ENCODE results near the gene MAT2A.

Gene MAT2A

DNA sequence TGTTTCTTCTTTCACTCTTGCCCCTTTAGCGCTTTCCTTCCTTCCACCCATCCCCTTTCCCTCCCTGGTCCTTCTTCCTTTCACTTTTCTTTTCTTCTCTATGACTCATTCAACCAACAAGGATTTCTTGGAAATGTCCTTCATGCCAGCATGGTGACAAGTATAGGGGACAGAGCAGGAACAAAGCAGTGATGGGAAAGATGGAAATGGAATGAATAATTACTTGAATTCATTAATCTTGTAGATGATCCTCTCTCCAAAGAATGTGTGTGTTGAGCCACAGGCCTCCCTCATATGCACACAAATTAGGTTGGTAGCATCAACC lies 46.8 kb downstream of the MAT2A start:
- peak overlapping the region; percentile 54; the same call in 1 of the 2 replicates for H3K4me3 ChIP-seq (ENCODE audit: control insufficient read depth, low read depth, low read length)
- DNase-seq (ENCODE audit: low read depth), result no peak
- TF ChIP-seq, protein P1, sequence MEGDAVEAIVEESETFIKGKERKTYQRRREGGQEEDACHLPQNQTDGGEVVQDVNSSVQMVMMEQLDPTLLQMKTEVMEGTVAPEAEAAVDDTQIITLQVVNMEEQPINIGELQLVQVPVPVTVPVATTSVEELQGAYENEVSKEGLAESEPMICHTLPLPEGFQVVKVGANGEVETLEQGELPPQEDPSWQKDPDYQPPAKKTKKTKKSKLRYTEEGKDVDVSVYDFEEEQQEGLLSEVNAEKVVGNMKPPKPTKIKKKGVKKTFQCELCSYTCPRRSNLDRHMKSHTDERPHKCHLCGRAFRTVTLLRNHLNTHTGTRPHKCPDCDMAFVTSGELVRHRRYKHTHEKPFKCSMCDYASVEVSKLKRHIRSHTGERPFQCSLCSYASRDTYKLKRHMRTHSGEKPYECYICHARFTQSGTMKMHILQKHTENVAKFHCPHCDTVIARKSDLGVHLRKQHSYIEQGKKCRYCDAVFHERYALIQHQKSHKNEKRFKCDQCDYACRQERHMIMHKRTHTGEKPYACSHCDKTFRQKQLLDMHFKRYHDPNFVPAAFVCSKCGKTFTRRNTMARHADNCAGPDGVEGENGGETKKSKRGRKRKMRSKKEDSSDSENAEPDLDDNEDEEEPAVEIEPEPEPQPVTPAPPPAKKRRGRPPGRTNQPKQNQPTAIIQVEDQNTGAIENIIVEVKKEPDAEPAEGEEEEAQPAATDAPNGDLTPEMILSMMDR (IDR thresholded peaks at IDR 0.05; ENCODE audit: control insufficient read depth, insufficient read depth, low read depth, low read length, missing control alignments), result no peak

DNA sequence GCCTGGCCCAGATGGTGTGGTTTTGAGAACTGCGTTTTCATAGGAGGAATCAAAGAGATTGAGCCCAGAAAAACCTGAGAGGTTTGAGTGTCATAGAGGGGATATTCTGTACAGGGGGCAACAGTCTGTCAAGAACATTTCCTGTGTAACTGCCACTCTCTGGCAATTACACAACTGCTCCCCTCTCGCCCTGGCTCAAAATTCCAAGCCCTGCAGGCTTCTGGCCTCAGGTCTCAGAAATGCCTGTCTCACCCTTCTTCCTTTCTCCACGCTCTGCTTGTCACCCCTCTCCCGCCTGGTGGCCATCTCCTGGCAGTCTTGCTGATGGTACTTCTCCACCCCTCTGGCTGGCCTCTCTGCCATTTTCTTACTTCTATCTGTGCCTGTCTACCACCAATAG lies 49.3 kb downstream of the MAT2A start:
- no peak for DNase-seq (ENCODE audit: low read depth)
- no peak overlapping the region for H3K4me3 ChIP-seq (ENCODE audit: control insufficient read depth, low read depth, low read length)
- TF ChIP-seq, protein P1 (IDR thresholded peaks at IDR 0.05; ENCODE audit: control insufficient read depth, insufficient read depth, low read depth, low read length, missing control alignments), result no peak

DNA sequence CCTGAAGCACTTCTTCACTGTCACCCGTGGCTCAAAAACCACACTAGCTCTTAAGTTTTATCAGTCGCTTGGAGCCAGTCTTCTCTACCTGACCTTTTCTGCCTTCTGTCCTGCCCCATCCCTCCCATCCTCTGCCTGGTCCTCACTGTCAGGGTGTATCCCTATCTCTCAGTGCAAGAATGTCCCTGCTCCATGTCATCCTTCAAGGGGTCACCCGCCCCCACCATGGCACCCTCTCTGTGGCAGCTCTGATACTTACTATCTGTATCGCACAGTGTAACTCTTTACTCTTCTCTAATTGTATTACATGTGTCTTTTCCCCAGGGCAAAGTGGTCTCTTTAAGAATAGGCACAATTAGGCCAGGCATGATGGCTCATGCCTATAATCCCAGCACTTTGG lies 49.7 kb downstream of the MAT2A start:
- H3K4me3 ChIP-seq (ENCODE audit: control insufficient read depth, low read depth, low read length), result no peak overlapping the region
- TF ChIP-seq, protein P1 (IDR thresholded peaks at IDR 0.05; ENCODE audit: control insufficient read depth, insufficient read depth, low read depth, low read length, missing control alignments), result no peak
- no peak for DNase-seq (ENCODE audit: low read depth)

DNA sequence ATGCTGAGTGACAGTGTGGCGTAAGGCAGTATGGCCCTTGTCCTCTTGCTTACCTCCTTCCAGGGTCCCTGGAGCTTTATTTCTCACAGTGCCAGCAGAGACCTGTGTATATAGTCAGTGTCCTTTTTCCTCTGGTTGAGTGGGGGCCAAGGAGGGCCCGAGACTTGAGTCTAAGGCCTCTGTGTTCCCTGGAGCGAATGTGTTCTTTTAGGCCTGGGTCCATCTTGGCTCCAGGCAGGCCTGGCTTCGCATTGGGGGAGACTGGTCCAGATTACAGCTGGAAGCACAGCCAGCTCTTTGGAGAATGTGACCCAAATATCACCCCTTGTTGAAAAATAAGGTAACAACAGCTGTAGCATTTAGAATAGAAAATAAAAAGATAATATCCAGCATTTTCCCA lies 50.2 kb downstream of the MAT2A start:
- TF ChIP-seq, protein P1 (IDR thresholded peaks at IDR 0.05; ENCODE audit: control insufficient read depth, insufficient read depth, low read depth, low read length, missing control alignments), result no peak
- no peak for DNase-seq (ENCODE audit: low read depth)
- H3K4me3 ChIP-seq (ENCODE audit: control insufficient read depth, low read depth, low read length), result no peak overlapping the region

DNA sequence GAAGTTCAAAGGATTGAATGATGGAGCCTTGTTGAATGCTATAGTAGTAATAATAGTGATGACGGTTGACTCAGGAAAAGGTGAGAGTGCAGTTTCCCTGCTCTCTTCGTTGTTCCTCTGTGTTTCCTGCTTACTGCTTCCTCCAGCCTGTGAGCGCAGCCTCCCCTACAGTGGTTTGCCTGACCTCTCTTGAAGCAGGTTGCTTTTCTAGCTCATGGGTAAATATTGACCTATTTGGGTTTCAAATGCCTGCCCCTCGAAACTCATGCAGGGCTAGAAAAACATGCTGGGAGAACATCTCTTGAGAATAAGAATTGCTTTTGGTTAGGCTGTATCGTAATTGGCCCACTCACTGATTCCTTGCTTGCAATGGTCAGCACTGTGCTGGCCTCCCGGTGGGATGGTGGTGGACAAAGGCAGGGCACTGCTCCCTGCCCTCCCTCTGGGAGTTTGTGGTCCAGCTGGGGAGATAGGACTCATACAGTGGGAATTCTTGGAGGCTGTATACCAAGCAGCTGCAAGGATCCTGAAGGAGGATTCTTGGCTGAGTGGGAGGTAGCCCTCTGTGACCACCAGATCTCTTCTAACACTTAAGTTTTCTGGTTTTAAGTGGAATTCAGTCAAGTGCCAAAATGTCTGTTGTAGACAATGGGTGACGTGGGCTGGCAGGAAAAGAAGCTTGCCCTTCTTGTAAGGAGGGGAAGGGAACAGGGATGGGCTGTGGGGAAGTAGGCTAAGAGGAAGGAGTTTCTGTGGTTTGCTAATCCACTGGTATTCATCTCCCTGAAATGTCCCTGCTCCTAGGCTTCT lies 51.2 kb downstream of the MAT2A start:
- peak; percentile 94 for DNase-seq (ENCODE audit: low read depth)
- TF ChIP-seq, protein P1 (IDR thresholded peaks at IDR 0.05; ENCODE audit: control insufficient read depth, insufficient read depth, low read depth, low read length, missing control alignments), result no peak
- H3K4me3 ChIP-seq (ENCODE audit: control insufficient read depth, low read depth, low read length), result no peak overlapping the region

DNA sequence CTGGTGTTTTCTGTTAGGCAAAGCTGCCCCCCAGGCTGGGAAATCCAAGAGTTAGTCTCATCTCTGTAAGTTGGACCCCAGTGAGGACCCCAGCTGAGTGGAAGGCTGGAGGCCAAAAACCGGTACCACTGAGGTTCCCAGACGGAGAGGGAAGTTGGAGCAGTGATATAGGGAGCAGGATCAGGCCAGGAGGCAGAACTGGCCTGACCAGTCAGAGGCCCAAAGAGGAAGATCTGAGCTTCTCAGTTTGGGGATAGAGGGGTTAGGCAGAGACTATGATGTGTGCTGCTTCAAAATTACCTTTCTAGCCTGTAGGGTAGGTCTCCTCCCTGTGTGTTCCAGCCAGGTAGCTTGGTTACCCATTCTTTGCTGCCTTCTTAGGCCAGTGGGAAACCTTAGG lies 52.0 kb downstream of the MAT2A start:
- no peak for DNase-seq (ENCODE audit: low read depth)
- TF ChIP-seq, protein P1 (IDR thresholded peaks at IDR 0.05; ENCODE audit: control insufficient read depth, insufficient read depth, low read depth, low read length, missing control alignments), result no peak
- no peak overlapping the region; the same call in 1 of the 2 replicates for H3K4me3 ChIP-seq (ENCODE audit: control insufficient read depth, low read depth, low read length)

Measured in AG09309 (cell line).